ENCODE data around the gene ZNF674.

DNA sequence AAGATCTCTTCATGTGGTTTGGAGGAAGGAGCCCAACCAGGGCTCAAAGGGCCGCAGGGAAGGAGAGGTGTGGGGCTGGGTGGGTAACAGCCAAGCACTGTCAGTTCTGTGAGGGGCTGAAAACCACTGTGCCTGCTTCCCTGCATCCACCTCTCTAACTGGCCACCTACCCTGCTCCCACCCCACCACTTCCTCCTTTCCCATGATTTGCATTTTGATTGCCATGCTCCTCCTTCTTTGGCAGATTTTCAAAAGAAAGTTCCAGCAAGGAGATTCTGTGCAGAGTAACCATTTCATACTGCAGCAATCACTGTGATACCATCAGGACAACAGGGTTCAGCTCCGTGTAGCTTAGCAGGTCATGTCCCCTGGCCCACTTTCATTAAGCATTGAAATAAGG lies 1.8 kb downstream of the ZNF674 start:
- TF ChIP-seq SMC3 (IDR thresholded peaks at IDR 0.05; ENCODE audit: low read depth, low read length) (no peak), RFX5 (IDR thresholded peaks at IDR 0.05; ENCODE audit: low read depth, low read length) (no peak), BHLHE40 (IDR thresholded peaks at IDR 0.05; ENCODE audit: low read depth, low read length) (no peak), FOS (IDR thresholded peaks at IDR 0.05; ENCODE audit: low read depth, low read length) (no peak), RAD21 (IDR thresholded peaks at IDR 0.05; ENCODE audit: low read length) (no peak), MAFK (IDR thresholded peaks at IDR 0.05; ENCODE audit: low read depth, low read length) (no peak), MXI1 (IDR thresholded peaks at IDR 0.05; ENCODE audit: borderline replicate concordance, low read depth, low read length) (no peak), MAZ (IDR thresholded peaks at IDR 0.05; ENCODE audit: borderline replicate concordance, low read depth, low read length) (no peak), POLR2A (IDR thresholded peaks at IDR 0.05; ENCODE audit: low read depth, low read length) (no peak), CHD1 (IDR thresholded peaks at IDR 0.05; ENCODE audit: low read depth, low read length) (no peak), CEBPB (IDR thresholded peaks at IDR 0.05; ENCODE audit: low read depth, low read length) (no peak)
- TF ChIP-seq, protein P1, sequence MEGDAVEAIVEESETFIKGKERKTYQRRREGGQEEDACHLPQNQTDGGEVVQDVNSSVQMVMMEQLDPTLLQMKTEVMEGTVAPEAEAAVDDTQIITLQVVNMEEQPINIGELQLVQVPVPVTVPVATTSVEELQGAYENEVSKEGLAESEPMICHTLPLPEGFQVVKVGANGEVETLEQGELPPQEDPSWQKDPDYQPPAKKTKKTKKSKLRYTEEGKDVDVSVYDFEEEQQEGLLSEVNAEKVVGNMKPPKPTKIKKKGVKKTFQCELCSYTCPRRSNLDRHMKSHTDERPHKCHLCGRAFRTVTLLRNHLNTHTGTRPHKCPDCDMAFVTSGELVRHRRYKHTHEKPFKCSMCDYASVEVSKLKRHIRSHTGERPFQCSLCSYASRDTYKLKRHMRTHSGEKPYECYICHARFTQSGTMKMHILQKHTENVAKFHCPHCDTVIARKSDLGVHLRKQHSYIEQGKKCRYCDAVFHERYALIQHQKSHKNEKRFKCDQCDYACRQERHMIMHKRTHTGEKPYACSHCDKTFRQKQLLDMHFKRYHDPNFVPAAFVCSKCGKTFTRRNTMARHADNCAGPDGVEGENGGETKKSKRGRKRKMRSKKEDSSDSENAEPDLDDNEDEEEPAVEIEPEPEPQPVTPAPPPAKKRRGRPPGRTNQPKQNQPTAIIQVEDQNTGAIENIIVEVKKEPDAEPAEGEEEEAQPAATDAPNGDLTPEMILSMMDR (conservative IDR thresholded peaks at IDR 0.05; ENCODE audit: low read depth, low read length): no peak
- TF ChIP-seq, protein P2, sequence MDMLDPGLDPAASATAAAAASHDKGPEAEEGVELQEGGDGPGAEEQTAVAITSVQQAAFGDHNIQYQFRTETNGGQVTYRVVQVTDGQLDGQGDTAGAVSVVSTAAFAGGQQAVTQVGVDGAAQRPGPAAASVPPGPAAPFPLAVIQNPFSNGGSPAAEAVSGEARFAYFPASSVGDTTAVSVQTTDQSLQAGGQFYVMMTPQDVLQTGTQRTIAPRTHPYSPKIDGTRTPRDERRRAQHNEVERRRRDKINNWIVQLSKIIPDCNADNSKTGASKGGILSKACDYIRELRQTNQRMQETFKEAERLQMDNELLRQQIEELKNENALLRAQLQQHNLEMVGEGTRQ (IDR thresholded peaks at IDR 0.05; ENCODE audit: low read depth, low read length): no peak

Measured in IMR-90 (cell line).